Measurements from ENCODE around the gene CASKIN1.

DNA sequence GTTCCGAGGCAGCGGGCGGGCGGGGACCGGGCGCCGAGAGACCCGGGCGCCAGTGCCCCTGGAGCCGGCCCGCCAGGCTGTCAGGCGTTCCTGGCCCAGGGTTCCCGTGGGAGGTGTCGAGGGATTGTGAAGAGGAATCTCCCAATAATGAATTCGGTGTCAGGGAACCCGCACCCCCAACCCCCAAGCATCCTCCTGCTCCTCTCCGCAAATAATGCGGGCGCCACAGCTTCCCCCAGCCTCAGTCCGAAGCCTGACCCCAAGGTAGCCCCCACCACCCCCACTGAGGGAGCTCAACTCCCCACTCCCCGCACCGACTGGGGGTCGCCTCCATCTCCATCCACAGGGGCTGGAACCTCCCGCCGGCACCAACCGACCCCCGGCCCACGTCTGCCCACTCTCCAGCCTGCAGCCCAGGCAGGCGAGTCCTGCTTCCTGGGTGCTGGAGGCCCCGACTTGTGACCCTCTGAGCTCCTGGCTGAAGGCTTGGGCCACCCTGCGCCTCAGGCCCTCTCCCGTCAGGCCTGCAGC lies 641 bp upstream of the CASKIN1 start:
- TF ChIP-seq, protein P1, sequence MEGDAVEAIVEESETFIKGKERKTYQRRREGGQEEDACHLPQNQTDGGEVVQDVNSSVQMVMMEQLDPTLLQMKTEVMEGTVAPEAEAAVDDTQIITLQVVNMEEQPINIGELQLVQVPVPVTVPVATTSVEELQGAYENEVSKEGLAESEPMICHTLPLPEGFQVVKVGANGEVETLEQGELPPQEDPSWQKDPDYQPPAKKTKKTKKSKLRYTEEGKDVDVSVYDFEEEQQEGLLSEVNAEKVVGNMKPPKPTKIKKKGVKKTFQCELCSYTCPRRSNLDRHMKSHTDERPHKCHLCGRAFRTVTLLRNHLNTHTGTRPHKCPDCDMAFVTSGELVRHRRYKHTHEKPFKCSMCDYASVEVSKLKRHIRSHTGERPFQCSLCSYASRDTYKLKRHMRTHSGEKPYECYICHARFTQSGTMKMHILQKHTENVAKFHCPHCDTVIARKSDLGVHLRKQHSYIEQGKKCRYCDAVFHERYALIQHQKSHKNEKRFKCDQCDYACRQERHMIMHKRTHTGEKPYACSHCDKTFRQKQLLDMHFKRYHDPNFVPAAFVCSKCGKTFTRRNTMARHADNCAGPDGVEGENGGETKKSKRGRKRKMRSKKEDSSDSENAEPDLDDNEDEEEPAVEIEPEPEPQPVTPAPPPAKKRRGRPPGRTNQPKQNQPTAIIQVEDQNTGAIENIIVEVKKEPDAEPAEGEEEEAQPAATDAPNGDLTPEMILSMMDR (IDR thresholded peaks at IDR 0.05) = no peak
- TF ChIP-seq POLR2A (IDR thresholded peaks at IDR 0.05) = no peak

All from testis (tissue), 2 donors.